SHP77 (cell line): ENCODE data around the gene TMEM204.

Experiments
- DNase-seq, 2 experiments: peaks; one replicate each; lab custom pipeline; 2025; lab: John Stamatoyannopoulos, UW

Gene TMEM204

GRCh38 chr16:1533443-1533951, at the start of gene TMEM204:
TMEM204 (plus strand) TSS chr16:1533666; CDS start chr16:1534276, 610 bp downstream.
- DNase-seq = no peak

GRCh38 chr16:1485847-1486496, 47.5 kb upstream of the TMEM204 start:
- no peak for DNase-seq

- no peak for DNase-seq
Measured at GRCh38 chr16:1486551-1487390, 46.7 kb upstream of the TMEM204 start.

GRCh38 chr16:1487395-1488053, 45.9 kb upstream of the TMEM204 start:
- no peak for DNase-seq

- DNase-seq = no peak
Measured at GRCh38 chr16:1488054-1488601, 45.3 kb upstream of the TMEM204 start.

GRCh38 chr16:1488619-1489018, 44.8 kb upstream of the TMEM204 start, which contains the start of gene PTX4:
PTX4 (minus strand) TSS chr16:1488944; CDS start chr16:1488909, 35 bp downstream.
- no peak for DNase-seq

GRCh38 chr16:1489077-1489476, 44.4 kb upstream of the TMEM204 start:
- no peak for DNase-seq

GRCh38 chr16:1491327-1491726, 42.1 kb upstream of the TMEM204 start:
- DNase-seq = peak; percentile 26 to 43

- DNase-seq = no peak
Measured at GRCh38 chr16:1492082-1492922, 41.2 kb upstream of the TMEM204 start.

- DNase-seq = peak; percentile 63 to 66
Measured at GRCh38 chr16:1492923-1493745, 40.3 kb upstream of the TMEM204 start, which contains the start of gene TELO2. TELO2 (plus strand) TSS chr16:1493360; CDS start chr16:1494282, 922 bp downstream.

GRCh38 chr16:1493746-1494094, 39.7 kb upstream of the TMEM204 start:
- no peak for DNase-seq

GRCh38 chr16:1494129-1494640, 39.3 kb upstream of the TMEM204 start:
- no peak for DNase-seq

- no peak for DNase-seq
Measured at GRCh38 chr16:1494711-1495110, 38.8 kb upstream of the TMEM204 start.

- no peak for DNase-seq
Measured at GRCh38 chr16:1495211-1495888, 38.1 kb upstream of the TMEM204 start.

GRCh38 chr16:1495889-1496262, 37.6 kb upstream of the TMEM204 start:
- DNase-seq = no peak

- no peak for DNase-seq
Measured at GRCh38 chr16:1496464-1496863, 37.0 kb upstream of the TMEM204 start.

- DNase-seq = no peak
Measured at GRCh38 chr16:1497014-1497598, 36.4 kb upstream of the TMEM204 start.

GRCh38 chr16:1498899-1499676, 34.4 kb upstream of the TMEM204 start:
- no peak for DNase-seq
